HG03139 (cell line): ENCODE measurements around the gene ADM2.

Source experiments
- ATAC-seq: cut with Tn5 transposase; IDR thresholded peaks from one replicate; pipeline ENCODE4 v1.9.1; 2021; ENCODE audit not compliant: unreplicated experiment

Gene ADM2

DNA sequence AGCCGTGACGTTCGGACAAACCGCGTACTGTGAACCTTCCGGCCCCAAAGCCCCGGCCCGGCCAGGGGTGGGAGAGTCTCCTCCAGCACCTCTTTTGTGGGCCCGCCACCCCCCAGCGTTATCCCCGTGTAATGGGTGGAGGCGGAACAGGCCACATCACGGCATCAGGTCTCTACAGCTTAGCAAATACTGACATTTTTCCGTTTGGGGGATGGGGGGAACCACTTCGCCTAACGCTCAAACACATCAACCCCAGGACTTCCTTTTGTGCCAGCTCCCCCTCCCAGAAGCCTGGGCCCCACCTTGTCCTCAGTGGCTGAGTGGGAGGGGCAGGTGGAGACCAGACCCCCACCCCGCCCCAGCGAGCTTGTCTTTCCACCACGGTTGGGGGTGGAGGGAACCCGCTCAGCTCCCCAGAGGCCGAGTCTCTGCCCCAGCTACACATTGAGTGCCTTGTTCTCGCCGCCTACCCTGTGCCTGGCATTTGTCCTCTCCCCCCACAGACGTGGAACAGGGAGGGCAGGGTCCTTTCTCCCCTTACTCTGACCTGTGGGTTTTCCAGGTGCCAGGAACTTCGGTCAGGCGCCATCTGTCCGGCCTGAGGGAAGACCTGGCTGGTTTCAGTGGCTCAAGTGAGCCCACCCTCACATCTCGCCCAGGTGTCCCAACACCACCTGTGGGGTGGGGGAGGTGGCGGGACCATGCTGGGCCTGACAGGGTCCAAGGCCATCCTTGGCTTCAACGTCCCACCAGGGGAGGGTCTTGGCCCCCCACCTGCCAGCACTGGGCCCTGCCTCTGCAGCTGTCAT is 36.1 kb upstream of the ADM2 start:
- ATAC-seq: no peak

DNA sequence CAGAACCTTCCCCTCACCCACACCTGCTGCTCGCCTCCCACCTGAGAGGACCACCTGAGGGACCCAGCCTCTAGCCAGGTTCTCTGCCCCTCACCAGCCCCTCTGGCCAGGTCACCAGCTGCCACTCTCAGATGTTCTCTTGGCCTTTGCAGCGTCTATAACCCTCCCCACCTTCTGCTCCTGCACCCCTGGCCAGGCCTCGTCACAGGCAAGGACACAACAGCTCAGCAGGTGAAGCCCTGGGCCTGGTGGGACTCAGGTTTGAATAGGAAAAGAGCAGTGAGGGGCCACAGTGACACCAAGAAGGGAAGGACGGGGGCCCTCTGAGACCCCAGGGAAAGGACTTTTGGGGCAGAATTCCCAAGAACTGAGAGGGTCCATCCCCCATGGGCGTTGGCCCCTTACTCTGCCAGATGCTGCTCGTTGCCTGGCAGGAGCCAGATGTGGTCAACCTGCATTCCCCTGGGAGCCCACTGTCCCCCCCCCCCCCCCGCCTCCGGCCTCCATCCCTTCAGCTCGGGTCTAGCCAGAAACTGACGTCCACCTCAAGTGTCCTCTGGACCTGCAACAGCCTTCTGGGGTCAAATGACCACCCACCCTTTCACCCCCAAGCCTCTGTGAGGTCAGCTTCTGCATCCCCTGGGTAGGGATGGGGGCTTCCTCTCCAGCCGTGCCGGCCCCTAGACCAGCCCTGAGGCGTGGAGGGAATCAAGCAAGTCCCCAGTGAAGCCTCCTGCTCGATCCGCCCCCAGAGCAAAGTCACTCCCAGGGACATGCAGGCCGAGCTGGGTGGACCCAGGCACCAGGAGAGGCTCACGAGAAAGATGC is 35.2 kb upstream of the ADM2 start:
- no peak for ATAC-seq

DNA sequence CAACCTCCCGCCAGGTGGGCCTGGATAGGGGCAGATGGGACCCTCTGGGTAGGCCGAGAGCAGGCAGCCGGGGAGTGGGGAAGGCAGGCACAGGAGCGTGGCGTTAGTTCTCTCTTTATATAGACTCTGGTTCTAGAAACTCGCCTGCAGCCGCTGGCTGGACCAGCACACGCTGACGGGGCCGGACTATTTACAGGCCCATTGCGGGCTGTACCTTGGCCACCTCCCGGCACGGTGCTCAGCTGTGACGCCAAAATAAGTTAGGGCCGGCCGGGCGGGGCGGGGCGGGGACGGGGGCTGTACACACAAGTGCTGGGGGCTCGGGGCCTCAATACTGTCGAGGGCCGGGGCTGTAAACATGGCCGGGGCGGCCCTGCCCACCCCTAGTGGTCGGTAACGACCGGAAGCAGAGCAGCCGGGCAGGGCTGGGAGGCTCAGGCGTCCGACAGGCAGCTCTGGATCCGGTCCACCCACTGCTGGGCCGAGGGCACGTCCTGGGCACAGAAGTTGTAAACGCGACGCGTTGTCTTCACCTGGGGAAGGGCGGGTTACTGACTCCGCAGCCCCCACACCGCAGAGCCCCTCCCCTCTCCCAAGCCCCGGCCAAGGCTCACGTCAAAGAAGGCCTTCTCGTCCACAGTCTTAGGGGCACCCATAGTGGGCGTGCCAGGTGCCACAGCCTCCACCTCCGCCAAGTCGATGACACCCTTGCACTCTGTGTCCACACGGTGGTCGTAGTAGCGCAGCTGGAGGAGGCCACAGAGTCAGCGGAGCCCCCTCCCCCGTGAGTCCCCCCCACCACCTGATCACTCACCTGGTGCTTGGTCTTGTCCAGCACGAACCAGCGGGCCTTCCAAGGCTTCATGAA is 34.4 kb upstream of the ADM2 start:
- no peak for ATAC-seq

DNA sequence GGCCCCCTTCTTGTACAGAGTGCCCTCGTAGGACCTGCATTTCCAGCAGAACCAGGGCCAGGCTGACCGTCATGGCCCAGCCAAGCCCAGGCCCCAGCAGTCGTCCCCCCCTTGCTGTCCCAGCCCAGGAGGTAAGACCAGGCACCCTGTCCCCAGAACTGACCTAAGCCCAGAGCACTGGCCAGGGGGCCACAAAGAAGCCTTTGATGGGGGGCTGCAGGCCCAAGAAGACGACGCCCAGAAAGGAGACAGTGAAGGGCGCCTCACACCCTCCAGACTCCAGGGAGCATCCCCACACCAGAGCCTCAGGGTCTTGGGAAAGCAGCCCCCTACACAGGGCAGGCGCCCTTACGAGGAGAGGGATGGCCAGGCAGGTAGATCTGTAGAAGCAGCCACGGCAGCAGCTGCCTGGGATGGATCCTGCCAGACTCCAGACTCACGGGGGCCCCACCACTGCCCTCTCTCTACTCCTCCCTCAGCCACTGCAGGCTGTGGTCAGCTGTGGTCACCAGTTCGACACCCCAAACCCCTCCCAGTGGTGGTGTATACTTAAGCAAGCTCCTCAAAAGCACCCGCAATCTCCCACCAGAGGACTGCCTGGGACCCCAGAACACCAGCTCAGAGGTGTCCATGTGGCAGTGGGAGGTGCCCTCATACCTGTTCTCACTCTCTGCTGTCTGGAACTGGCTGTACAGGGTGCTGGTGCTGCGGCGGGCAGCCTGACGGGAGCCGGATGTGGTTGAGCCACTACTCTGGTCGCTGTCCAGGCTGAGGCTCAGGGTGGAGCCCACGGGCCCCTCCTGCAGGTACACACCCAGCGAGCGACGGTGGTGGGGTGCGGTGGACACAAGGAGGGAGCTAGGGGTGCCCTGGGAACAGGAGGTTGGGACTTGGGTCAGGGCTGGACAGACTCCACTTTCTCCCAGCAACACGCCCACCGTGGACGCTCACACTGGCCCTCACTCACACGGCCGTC is 33.5 kb upstream of the ADM2 start:
- no peak for ATAC-seq

DNA sequence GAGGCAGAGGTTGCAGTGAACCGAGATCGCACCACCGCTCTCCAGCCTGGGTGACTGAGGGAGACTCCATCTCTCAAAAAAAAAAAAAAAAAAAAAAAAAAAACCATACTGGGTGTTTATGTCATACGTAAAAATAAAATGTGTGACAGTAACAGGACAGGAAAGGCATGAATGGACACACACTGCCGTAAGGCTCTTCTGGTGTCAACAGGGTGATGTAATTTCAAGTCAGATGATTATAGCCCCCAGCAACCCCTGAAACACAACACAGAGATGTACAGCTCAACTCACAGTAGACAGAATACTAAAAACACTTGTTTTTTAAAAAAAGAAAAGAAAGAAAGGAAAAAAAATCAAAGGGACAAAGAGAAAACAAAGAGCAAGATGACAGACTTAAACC is 28.7 kb upstream of the ADM2 start:
- ATAC-seq: no peak

DNA sequence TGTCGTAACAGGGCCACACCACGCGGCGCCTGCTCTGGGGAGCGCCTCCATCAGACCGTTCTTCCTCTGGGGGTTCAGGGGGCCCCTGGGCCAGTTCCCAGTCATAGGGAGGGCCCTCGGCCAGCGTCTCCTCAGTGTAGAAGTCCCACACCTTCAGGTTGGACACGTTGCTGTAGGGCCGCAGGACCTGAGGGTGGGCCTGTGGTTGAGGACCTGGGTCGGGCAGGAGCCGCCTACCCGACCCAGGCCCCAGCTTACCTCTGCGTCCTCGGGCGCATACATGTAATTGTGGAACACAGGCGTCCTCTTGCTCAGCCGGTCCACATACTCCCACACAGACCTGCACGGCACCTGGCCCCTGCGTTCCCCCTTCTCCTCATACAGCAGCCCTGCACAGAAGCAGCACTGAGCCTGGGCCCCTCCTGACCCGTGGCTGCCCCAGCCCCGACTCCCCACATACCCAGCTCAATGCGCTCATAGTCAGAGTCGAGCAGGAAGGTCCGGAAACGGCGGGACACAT is 26.7 kb upstream of the ADM2 start:
- ATAC-seq: no peak

DNA sequence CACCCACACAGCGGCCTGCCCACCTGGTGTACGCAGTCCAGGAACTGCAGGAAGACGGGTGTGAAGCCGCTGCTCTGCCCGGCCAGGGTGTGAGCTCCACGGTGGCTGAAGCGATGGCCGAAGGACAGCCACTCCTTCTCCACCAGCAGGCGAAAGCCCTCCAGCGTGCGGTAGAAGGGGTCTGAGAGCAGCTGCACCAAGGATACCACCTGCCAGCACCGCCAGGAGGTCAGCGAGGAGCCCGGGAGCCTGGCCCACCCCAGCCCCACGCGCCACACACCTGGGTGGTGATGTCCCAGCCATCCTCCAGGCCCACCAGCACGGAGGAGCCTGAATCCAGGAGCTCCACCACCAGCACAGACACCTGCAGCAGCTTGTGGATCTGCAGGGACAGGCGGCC is 26.1 kb upstream of the ADM2 start:
- no peak for ATAC-seq

DNA sequence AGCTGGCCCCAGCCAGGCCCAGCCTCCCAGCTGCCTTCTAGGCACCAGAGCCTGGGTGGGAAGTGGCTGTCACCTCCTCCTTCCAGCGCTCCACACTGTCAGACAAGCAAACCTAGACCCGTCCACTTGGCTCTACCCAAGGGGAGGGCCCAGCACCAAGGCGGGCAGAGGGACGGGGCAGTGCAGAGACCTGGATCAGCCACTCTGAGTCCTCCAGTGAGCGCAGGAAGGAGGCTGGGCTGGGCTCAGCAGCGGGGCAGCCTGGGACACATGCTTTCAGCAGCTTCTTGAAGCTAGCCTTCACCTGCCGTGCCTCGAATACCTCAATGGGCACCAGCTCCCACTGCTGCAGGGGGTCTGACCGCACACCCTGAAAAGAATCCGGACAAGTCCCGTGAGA is 25.3 kb upstream of the ADM2 start:
- no peak for ATAC-seq

DNA sequence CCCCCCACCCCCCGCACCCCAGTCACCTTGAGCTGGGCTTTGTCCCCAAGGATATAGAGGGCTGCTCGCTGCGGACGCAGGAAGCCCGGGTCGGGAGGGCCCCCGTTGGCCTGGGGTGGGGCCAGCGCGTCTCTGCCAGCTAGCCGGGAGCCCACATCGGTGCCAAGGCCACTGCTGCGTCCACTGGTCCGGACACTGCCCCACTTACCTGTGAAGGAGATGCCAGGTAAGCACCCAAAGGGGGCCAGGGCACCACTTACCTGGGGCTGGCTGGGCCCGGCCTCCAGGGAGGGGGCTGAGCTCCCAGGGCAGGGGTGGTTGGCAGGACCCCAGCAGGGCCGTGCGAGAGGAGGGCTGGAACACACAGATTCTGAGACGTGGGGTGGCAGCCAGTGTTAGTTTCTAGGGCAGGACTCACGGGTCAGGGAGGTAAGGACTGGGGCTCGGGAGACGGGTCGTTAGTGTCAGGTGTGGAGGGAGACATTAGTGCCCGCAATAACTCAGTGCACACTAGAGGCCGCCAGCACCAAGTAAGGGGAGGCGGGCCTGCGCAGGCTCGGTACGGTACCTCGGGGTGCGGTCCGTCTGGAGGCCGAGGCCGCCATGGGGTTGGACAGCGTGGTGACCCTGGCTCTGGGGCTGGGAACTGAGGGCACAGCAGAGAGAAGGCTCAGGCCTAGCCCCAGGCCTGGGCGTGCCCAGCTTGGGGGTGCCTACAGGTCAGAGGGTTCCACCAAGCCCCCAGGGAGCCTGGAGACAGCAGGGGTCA is 24.7 kb upstream of the ADM2 start:
- no peak for ATAC-seq

DNA sequence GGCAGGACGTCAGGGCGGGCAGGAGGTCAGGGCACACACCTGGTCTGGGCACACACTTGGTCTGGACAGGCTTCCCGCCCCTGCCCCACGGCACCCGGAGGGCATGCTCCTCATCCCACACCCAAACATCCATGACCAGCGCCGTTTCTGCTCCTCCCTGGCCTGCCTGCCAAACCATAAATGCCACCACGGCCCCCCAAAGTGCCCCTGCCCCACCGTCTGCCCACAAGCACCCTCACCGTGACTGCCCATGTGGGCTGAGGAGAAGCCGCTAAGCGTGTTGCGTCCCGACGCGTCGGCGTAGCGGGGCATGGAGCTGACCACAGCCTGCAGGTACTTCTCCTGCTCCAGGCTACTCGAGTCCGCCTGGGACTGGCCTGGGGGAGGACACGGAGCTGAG is 22.3 kb upstream of the ADM2 start:
- no peak for ATAC-seq

DNA sequence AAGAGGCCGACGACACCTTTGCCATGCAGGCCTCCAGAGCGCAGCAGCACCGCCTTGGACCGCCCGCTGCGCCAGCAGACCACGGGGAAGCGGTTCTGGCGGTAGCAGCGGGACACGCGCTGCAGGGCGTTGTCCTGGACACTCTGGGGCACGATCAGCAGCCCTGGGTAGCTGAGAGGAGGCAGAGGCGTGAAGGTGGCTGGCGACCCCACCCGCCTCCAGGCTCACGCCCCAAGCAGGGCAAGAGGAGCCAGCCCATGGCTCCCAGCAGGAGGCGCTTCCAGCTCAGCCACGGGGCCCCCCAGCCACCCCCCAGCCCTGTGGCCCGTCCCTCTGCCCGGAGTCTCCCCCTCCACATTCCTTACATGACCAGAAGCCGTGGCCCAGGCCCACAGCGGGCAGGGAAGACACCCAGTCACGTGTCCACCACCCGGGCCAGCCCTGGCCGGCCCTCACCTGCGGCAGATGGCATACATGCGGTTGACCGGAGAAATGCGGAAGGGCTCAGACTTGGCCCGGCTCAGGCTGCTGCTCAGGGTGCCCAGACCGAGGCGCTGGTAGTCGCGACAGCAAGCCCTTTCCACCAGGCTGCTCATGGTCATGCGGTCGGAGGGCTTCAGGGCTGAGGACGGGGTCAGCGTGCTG is 21.7 kb upstream of the ADM2 start:
- no peak for ATAC-seq

DNA sequence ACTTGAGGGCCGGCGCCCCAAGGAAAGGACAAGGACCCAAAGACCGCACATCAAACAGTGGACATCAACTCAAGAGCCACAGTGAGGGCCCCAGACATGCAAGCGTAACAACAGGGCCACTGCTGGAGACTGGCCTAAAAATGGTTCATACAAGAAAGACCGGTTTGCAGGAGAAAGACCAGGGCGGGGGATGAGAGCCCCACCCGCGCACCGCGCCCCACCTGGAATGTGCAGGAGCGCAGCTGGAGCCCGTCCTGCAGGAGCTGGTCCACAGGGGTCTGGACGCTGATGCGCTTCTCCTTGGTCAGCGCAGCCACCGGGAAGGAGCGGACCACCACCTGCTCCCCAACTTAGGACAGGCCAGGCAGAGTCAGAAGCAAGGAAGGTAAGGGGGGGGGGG is 20.4 kb upstream of the ADM2 start:
- no peak for ATAC-seq

DNA sequence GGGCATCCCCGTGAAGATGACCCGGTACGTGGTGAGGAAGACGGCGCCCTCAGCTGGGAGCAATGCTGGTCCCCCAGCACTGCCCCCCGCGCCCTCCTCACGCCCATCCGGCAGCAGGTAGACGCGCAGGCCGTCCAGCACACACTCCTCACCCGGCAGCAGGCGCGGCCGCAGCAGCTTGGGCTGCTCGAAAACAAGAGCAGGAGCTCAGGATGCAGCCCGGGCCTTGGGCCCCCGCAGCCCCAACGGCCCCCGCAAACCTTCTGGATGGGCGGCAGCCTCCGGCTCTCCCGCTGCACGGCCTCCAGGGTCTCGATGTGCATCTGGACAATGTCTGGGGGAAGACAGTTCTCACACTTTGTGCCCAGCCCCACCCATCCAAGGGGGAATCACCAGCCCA is 19.8 kb upstream of the ADM2 start:
- no peak for ATAC-seq

DNA sequence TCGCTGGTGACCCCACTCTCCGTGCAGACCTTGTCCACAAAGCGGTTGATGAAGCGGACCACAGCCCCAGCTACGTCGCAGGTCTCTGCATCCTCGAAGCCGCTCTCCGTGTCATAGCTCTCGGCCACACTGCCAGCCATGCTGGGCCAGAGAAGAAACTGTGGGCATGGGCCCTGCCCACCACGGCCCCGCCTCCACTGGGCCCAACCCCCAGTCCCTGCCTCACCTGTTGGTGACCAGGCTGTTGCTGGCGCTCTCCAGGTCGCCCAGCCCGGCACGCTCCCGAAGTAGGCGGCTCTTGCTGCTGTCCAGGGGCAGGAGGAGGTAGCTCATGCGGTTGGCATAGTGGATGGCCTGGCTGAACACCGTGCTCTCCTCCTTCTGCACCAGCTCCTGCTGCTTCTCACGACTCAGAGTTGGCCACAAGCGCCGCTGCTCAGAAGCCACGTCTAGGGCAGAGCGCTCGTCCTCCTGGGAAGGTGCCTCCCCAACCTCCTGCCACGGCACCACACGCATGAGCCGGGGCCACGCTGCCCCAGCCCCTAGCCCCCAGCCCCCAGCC is 19.3 kb upstream of the ADM2 start:
- no peak for ATAC-seq

DNA sequence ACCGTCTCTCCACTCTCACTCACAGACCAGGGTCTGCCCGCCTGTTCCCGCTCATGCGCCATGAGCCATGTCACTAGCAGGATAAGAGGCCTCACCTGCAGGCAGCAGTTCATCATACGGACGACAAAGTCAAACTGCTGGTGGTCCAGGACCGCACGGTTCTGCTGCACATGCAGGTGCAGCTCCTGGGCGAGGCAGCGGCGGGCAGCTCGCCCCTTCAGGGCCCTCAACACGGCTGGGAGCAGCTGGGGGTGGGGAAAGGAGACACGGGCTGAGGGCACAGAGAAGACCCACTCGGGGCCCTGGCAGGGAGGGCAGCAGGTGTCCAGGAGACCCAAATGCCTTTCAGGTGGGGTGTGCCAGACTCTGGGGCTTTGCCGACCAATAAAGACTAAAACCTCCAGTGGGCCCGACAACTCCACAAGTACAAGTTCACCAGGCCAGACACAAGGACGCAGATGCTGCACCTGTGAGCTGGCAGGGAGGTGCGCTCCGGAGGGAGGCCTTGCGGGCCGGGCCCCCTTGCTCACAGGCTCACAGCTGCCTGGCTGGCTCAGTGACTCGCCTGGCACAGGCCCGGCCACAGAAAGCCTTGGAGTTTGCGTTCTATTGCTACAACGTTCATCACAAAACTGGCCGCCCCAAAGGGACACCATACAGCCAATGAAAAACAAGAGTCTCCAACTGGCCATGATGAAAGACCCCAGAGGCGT is 18.0 kb upstream of the ADM2 start:
- no peak for ATAC-seq

DNA sequence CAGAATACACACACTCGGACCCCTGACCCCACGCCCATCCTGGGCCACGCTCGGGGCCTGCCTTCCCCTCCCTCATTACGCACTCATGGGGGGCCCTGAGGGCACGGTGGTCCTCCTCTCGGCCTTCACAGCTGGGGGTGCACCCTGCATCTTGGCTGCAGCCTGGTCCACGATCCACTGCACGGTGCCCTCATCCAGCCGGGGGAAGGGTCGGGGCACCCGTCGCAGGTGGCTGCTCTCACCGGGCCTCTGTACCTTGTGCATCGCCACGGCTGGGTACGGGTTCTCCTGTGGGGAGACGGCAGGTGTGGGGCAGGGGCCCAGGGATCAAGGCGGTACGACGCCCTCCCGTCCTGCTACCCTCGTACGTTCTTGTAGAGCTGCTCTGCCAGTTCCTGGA is 16.9 kb upstream of the ADM2 start:
- ATAC-seq: no peak

DNA sequence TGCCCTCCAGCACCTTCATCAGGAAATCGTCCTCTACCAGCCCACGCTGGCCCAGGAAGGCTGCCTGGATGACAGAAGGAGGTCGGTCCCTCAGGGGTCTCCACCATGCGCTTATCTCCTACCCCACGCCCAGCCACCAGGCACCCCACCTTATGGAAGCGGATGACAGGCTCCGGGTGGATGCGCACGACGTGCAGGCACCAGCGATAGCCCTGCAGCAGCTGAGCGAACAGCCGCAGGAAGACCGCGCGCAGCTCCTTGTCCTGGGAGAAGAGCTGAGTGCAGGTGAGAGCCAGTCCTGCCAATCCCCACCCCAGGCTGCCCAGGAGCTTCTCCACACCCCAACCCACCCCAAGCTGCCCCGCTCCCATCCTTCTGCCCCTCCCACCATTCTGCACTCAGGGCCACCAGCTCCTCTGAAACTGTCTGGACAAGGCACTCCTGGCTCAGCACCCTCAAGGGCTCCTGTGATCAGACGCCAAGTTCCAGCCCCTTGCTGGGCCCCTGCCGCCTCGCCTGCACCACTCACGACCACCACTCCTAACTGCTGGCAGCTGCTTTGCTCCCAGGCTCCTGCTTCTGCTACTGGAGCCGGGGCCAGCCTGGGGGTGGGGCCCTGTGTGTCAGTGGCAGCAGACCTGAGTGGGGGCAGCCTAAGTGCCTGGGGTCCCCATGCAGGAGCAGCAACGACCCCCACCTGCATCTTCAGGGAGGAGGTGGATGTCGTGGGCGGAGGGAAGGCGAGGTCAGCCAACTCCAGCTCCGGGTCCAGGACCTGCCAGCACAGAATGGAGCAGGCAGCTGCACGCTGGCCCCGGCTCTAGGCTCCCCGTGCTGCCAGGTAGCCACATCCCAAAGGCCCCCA is 16.0 kb upstream of the ADM2 start:
- no peak for ATAC-seq
